ENCODE data around the gene MYO3B.
"Not testable (repeated sequence)": the region's sequence is repeated elsewhere in the genome, so short reads cannot be mapped to it uniquely, and the experiment has no call there.

Gene MYO3B

DNA sequence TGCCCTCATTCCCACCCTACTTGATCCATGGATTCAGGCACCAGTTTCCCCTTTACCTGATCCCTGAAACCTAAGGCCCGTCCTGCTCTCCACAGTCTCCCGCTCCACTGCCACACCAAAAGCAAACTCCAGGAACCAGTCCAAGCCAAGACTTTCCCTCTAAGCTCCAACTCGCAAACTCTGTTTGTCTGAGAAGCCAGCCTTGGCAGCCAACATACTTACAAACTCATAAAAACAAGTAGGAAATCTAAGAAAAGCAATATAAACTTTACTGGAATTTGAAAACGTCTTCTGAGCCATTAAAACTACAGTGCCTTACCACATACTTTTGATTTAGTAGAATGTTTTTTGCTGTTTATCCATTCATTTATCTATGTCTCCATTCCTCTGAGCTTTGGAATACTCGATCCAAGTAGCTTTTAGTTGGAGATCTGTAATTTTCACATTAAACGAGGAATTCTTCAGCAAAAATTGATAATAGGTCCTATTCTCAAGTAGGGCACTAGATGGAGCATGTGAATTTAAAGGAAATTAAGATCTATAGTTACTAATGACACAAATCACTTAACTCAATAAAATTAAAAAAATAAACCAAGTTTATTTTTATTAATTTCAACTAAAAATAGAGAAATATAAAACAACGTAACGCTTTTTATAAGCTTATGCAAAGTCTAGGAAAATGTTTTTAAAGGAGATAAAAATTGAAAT is 199.7 kb downstream of the MYO3B start:
- DNase-seq: no peak

GRCh38 chr2:170380267-170380666 is 202.3 kb downstream of the MYO3B start:
- DNase-seq: no peak

DNA sequence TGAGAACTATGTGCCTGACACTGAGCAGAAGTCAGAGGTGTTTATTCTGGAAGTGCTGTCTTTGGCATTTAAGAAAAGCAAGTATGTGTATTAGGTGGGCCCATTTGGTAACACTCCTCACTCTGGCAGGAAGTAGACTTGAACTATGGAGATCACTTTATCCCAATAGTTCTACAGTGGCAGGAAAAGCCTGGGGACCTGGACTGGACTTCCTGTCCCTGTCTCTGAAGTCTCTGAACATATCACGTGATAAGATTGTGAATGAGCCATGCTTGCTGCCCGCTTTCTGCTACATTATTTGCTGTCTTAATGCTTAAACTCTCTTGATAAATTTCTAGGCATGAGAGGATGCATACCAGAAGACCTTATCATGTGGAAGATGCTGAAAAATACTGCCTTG is 203.7 kb downstream of the MYO3B start:
- no peak for DNase-seq

- no peak for DNase-seq
Observed at GRCh38 chr2:170386554-170386953, 208.6 kb downstream of the MYO3B start.

DNA sequence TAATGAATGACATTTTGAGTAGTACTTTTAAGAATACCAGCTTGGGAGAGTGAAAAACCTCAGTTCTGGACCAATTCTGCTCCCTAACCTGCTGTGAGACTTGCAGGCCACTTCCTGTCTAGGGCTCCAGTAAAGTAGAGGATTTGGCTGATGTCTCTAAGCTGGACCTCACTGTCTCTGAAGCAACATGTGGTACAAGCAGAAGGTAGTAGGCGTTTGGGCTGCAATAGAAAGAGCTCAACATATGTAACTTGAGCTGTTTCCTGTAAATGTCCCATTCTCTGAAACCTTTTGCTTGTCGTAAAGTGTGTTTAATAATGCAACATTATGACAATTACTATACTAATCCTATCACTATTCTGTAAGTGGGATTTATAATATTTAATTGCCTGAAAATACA is 213.1 kb downstream of the MYO3B start:
- no peak for DNase-seq

DNA sequence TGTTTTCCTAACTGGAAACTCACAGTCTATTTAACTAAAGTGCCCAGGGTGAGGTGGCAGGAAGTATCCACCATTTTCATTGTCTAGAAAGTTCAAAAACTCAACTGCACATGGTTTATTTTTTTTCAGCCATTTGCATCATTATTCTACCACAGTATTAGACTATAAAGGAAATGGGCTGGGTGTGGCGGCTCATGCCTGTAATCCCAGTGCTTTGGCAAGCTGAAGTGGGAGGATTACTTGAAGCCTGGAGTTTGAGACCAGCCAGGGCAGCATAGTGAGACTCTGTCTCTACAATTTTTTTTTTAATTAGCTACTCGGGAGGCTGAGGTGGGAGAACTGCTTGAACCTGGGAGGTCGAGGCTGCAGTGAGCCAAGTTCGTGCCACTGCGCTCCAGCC is 213.8 kb downstream of the MYO3B start:
- DNase-seq: no peak

DNA sequence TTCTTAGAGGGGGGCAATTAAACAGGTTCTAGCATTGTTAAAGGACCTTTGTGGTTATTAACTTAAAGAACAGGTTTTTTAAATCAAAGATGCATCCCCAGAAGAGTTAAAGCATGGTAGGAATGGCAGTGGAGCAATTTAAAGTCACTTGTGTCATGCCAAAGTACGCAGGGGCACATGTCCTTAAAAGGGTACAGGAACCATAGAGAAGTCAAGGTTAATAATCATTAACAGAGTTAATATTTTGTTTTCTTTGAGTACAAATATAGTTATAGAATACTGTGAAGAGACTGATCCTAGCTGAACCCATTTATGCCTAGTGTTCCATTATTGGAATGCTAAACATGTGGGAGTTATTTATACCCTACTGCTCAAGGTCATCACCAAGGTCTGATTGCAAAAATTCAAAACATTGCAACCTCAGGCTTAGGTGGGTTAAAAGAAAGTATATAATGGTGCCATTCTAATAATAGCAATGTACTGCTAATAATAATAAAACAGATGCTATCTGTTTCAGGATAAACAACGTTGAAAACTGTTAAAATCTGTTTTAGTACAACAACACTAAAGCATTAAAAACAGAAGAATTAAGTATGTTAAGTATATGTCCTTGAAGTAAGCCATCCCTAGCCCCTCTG is 216.0 kb downstream of the MYO3B start:
- DNase-seq: no peak

- no peak for DNase-seq
Observed at GRCh38 chr2:170394641-170395387, 216.9 kb downstream of the MYO3B start.

- DNase-seq: peak; percentile 7
Observed at GRCh38 chr2:170396799-170397459, 219.0 kb downstream of the MYO3B start.

DNA sequence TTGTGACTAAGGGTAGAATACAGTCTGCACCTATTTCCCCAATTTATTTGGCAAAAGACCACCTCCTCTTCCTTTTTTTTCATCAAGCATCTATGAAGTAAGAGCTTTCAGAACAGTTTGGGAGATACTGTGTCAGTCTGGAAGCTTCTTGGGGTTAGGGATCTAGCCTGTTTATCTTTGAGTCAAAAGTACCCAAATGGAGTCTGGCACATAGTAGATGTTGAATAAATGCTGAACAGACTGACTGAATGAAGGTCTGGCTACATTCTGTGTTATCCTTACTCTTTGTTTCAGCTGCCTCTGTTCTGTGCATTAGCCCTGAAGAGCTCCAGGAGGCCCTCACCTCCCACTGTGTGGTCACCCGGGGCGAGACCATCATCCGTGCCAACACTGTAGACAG is 223.2 kb downstream of the MYO3B start:
- DNase-seq: no peak

GRCh38 chr2:170404846-170405245 is 226.9 kb downstream of the MYO3B start:
- DNase-seq: no peak

DNA sequence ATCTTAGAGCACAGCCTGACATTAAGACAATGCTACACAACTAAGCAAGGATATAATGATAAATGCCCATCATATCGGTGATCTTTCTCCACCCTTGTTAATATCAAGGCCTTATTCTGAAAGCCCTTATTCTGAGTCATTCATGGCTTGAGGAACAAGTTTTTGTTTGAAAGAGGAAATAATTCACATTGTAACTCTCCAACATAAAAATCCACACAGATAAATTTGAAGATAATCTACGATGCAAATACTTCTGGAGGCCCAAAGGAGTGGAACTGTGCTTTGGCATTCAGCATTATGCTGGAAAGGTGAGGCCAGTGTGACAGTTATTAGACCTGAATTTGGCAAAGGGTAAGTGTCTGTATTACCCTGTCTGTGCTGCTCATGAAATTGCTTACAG is 227.4 kb downstream of the MYO3B start:
- no peak for DNase-seq

GRCh38 chr2:170408461-170409163 is 230.7 kb downstream of the MYO3B start:
- no peak for DNase-seq

- DNase-seq: peak; percentile 59
Observed at GRCh38 chr2:170409164-170409535, 231.2 kb downstream of the MYO3B start.

- no peak for DNase-seq
Observed at GRCh38 chr2:170411660-170412059, 233.7 kb downstream of the MYO3B start.

DNA sequence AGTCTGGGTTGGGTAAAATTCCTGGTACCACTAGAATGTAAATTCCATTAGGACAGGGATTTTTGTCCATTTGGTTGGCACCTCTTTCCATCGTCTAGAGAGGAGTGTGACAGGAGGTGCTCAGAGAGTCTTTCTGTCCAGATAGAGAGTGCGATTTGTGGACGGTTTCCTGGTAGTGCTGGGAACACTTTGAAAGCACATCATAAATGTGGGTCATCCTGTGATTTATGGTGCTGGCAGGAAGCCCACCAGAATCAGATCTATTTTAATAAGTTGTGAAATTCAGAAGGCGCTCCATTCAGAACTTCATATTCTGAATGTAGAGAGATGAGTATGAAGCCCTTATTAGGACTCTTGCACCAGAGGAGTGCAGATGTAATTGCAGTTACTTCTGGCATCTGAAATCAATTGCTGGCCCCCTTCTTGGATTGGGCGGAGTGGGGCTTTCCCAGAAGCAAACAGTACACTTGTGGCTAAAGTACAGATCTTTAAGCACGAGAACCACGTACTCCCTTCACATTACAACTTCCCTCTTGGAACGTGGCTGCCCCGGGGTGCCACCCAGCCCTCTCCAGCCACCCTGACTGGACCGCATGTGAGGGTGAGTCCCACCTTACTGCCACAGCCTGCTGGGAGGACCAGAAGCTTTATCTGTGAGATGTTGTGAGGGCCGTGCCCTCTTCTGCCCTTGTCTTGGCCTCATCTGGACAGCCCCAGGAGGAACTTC is 243.2 kb downstream of the MYO3B start:
- DNase-seq: no peak

- no peak for DNase-seq
Observed at GRCh38 chr2:170423919-170424318, 246.0 kb downstream of the MYO3B start.

GRCh38 chr2:170425281-170425751 is 247.4 kb downstream of the MYO3B start:
- DNase-seq: no peak

- DNase-seq: no peak
Observed at GRCh38 chr2:170428868-170429267, 250.9 kb downstream of the MYO3B start.

- no peak for DNase-seq
Observed at GRCh38 chr2:170432823-170433222, 254.9 kb downstream of the MYO3B start.

GRCh38 chr2:170433448-170433847 is 255.5 kb downstream of the MYO3B start:
- DNase-seq: no peak

GRCh38 chr2:170434396-170434795 is 256.4 kb downstream of the MYO3B start:
- DNase-seq: not testable (repeated sequence)

Data from NCI-H1105 (cell line).